Stimulated activated CD4-positive, alpha-beta T cell treated with anti-CD3 and anti-CD28 coated beads, Interleukin-4, amount 100 ng/mL, for 48 hours (primary cell): ENCODE measurements around the gene TSPO2.

Experiments used
- DNase-seq, 2 donors: peaks; one replicate each; pipeline ENCODE4 v3.0.0-alpha.2; 2020; ENCODE audit warnings: low read depth in 2 of 2

Gene TSPO2

DNA sequence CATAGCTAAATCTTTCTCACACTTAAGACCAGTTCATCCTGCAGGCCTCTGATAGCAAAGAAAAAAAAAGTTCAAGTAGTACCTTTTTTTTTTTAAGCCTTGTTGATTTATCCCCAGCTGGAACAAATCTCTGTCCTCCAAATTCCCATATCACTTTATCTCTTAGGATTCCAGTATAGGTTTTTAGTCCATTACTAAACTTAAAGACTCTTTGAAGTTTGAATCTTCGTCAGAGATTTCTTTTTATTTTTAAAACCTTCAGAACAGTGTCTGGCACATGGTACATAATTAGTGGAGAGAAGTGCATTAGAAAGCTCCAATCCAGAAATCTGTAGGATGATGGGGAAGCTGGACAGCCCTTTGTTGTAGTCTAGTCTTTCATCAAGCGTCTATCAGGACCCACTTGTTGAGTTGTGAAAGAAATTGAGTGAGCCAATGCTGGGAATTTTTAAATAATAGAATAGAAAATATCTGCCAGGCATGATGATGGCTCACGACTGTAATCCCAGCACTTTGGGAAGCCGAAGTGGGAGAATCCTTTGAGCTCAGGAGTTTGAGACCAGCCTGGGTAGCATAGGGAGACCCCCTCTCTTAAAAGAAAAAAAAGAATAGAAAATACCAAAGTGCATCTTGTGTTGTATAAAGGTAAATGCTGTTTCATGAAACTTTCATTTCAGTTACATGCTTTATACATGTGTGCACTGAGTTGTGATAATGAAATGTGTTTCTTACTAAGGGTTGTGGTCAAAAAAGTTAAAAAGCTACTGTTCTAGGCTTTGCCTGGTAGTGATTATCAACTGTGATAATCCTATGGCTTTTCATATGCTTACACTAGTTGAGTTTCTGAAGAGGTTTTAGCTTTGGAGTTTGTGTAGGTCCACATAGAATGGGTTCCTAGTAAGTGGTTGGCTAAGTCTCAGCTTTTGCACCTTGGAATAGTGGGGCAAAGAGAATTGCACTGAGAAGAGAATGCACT lies 33.7 kb downstream of the TSPO2 start:
- DNase-seq, result no peak

DNA sequence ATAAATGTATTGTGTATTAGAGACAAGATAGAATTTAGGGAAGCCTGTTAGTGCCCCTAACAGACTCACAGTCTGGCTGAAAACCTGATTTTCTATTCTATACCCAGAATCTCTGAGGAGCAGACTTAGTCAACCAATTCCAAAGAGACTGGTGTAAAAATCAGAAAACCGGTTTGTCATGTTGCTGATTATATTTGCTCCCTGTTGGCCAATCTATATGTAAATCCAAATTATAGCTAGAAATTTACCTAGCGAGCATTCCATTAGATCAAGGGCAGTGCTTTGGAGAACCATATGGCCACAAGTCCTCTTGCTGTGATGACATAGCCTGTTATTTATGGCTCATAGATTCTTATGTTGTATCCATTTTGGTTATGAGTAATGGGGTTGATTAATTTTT lies 35.3 kb downstream of the TSPO2 start:
- no peak for DNase-seq

DNA sequence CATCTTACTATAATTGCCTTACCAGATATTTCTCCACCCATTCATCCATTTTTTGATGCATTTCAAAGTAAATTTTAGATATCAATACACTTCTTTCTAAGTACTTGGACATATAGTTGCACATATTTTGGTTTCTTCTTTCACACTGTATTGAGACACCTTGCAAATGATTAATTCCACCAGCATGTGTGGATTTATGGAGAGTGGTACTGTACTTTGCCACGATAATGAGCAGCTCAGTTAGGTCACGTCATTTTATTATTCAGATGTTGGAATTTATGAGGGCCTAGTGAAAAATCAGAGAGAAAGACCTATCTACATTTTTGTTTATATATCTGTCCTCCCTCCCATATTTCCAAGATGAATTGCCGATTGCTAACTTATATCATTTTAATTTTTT lies 35.8 kb downstream of the TSPO2 start:
- DNase-seq, result no peak

DNA sequence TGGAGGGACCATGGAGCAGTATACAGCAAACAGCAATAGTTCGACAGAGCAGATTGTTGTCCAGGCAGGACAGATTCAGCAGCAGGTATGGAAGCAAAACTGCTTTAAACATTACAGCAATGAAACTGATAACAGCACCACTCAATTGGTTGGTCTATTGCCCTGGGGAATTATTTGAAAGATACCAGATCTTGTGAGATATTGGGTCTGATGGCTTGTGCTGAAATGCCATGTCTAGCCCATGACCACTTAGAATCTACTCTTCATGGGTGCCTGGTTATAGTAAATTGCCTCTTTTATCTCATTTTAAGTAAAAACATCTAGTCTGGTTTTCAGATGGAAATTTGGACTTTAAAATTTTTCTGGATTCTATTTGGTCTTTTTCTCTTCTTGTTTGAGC lies 36.8 kb downstream of the TSPO2 start:
- no peak for DNase-seq

DNA sequence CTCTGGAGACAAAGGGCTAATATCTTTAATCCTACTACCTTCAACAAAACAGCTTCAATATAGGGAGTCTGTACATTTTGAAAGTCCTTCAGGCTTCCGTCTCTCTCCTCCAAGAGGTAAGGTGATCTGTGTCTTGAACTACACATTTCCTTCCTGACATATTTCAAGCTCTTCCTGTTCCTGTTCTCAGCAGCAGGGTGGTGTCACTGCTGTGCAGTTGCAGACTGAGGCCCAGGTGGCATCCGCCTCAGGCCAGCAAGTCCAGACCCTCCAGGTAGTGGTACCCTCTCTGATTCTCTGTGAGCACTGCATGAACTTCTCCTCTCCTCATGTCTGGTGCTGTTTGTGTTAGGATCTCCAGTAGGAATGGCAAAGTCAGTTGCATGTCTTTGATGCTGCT lies 38.4 kb downstream of the TSPO2 start:
- DNase-seq, result no peak

DNA sequence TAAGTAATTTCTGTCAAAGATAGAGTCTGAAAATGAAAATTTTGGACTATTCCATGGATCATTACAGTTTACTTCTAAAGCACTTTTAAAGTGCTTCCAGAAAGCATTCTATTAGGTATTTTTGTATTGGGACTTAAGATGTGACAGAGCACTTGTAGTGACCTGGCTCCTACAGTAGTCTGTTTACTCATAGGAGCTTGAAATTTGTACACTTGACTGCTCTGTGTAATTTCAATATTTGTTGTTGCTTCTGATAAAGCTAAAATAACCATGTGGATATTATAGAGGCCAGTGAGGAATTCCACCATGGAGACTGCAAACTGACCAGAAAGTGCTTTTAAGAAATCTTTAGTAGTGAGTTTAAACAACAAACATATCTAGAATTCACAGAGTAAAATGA lies 40.8 kb downstream of the TSPO2 start:
- DNase-seq, result no peak

DNA sequence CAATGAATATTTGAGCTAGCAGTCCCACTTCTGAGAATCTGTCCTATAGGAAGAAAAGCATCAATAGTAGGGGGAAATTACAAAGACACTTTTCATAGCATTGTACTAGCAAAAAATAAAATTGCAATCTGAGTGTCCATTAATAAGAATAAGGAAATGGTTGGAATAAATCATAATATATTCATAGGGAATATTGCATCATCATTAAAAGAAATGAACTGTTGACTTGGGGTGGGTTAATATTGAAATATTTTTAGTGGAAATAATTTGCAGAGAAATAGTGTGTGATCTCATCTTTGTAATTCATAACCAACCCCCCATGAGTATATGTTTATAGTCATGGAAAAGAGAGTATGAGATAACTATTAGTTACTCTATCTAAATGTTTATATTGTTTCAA lies 42.9 kb downstream of the TSPO2 start:
- DNase-seq, result no peak

DNA sequence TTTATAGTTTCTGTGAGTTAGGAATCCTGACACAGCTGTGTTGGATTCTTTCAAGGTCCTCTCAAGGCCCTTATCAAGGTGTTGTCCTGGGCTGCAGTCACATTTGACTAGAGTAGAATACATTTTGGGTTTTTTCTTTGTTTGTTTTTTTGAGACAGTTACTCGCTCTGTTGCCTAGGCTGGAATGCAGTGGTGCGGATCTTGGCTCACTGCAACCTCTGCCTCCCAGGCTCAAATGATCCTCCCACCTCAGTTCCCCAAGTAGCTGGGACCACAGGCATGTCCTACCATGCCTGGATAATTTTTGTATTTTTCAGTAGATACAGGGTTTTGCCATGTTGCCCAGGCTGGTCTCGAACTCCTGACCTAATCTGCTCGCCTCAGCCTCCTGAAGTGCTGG lies 46.2 kb downstream of the TSPO2 start:
- no peak for DNase-seq

DNA sequence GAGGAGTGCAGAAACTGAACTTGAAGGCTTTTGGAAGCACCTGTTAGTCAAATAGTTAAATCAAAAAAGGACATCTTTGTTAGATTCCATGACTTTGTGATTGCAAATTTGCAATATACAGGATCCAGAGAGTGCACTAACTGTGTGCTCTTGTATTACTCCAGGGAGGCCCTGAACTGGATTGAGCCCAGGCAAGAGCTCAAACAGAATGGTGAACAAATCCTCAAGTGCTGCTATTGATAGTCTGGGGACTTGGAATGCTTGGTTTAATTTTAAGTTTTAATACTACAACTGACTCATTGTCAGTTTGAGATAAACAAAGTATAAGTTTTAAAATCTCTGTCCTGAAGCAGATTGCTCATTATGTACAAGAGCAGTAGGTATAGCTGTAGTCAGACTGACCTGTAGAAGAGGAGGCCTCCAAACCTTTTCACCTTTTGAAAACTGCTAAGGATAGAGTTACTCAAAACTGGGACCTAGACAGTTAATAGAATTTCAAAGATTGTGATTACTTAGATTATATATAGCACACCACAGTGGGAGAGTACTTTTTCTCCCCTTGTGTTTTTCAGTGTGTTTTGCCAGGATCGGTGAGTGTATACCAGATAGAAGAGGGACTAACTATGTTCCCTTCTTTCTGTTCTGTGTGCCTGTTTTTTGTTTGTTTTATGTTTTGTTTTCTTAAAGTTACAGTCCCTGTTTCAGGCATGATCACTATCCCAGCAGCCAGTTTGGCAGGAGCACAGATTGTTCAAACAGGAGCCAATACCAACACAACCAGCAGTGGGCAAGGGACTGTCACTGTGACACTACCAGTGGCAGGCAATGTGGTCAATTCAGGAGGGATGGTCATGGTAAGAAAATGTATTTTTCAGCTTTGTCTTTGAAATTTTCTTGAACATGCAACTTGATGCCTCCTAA lies 48.8 kb downstream of the TSPO2 start:
- DNase-seq, result no peak

DNA sequence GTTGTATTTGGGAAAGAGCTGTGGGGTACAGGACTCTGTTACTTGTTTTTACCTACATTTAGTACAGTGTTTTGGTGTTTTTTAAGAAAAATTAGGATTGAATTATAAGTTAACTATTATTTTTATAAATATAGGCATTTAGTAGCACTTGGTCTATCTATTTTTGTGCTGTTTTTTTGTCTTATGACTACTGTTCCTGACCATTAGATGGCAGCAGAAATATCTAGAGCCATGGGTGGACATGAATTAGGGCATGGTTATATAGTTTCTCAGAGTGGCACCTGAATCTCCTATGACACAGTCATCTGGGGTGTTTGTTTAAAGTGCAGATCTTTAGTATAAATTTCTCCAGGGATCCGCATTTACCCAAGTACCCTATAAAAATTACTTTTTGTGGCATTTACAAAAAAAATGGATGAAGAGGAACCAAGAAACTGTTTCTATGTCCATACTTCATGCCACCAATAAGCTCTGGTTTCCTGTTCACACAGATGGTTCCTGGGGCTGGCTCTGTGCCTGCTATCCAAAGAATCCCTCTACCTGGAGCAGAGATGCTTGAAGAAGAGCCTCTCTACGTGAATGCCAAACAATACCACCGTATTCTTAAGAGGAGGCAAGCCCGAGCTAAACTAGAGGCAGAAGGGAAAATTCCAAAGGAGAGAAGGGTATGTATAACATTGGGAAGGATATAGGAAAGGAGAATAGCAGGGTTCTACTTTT lies 50.3 kb downstream of the TSPO2 start:
- no peak for DNase-seq

DNA sequence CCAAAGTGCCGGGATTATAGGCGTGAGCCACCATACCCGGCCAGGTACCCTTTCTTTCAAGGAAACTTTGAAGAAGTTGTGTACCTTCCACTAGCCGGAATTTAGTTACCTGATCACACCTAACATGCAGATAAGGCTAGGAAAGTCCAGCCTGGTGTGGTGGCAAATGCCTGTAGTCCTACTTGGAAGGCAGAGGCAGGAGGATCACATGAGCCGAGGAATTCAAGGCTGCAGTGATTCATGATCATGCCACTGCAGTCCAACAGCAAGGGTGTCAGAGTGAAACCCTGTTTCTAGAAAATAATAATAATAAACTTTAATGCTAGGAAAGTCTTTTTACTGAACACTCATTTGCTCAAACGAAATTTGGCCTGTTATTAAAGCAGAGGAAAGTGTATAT lies 51.5 kb downstream of the TSPO2 start:
- DNase-seq, result no peak
